ENCODE measurements around the gene ADGRL3. TPM values are rescaled to one million over a fixed set of nuclear protein-coding genes. Genes with fewer than 3 reads are reported as not detected.

ADGRL3 gene
- total RNA-seq, 1 experiment from 2014 or later: 1.2 TPM

DNA sequence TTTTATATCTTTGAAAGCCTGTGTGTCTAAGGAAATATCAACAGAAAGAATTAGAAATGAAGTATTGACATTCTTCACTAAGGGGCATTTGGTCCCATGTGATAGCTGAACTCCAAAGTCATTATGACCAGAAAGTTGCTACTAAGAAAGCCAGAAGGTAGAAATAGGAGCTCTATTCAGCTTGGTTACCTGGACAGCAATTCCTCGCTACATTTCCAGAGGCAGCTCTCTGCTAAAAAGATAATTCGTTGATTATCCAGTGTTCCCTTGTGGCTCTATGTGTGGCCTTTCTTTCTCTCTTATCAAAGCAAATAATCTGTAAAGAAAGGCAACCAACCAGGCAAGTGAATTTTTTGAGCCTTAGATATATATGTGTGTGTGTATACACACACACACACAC lies 341.3 kb downstream of the ADGRL3 start:
- DNase-seq (ENCODE audit: low read depth): no peak

GRCh38 chr4:61543976-61544375 lies 343.9 kb downstream of the ADGRL3 start:
- no peak for DNase-seq (ENCODE audit: low read depth)

DNA sequence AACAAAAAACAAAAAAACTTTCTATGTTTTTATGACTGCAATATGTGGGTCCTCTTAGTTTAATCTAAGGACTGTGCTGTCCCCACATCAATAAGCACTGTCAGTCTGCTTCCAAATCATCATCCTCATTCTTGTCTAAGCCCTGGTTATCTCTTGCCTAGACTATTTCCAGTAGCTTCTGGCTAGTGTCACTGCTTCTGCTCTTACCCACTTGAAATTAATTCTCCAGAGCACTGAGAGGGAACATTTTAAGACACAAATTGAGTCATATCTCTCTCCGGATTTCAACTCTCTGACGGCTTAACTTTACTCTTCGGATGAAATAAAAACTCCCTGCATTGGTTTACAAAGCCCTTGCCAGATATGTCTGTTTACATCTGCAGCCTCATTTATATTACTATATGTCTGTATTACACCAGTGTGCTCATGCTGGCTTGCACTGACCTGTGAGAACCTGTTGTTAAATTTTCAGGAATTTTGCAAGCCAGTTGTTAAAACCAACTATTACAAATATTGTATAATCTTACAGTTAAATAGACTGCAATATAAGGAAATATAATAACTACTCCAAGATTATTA lies 345.9 kb downstream of the ADGRL3 start:
- no peak for DNase-seq (ENCODE audit: low read depth)

- no peak for DNase-seq (ENCODE audit: low read depth)
Observed at GRCh38 chr4:61549336-61549735, 349.2 kb downstream of the ADGRL3 start.

DNA sequence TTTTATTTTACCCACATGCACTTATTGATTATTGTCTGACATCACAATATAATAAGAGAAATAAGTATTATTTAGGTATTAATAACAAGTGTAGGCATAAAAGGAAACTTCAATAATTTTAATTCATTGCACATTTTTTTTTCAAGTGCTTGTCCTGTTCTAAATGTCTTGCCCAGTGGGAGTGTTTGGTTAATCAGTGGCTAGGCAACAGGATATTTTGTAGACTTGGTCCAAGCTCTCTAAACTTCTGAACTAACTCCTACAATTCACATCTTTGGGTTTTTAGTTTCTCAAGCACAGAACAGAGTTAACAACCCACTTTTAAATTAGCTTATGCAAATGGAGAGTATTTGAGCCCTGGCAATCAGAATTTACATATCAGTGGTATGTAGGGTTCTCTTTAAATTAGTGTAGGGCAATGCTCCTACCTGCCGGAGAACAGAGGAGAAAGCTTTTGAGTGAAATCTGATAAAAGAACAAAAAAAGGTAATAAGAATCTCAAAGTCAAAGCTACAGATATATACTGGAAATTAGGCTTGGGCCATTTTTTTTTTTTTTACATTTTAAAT lies 353.5 kb downstream of the ADGRL3 start:
- DNase-seq (ENCODE audit: low read depth): no peak

- DNase-seq (ENCODE audit: low read depth): peak; percentile 81
Observed at GRCh38 chr4:61555789-61556188, 355.7 kb downstream of the ADGRL3 start.

DNA sequence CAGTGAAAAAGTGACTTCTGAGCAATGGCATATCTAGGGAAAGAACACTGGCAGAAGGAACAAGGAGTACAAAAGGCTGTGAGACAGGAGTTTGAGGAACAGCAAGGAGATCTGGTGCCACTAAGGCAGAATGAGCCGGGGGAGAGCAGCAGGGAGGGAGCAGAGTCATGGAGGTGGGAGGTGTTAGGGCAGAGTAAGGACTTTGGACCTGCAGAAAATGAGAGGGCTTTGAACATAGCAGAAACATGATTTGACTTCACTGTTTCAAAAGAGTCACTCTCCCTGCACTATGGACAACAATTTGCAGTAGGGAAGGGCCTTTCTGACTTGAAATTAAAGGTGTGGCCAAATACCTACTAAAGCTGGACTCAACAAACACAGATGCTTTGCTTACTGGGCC lies 356.2 kb downstream of the ADGRL3 start:
- DNase-seq (ENCODE audit: low read depth): no peak

DNA sequence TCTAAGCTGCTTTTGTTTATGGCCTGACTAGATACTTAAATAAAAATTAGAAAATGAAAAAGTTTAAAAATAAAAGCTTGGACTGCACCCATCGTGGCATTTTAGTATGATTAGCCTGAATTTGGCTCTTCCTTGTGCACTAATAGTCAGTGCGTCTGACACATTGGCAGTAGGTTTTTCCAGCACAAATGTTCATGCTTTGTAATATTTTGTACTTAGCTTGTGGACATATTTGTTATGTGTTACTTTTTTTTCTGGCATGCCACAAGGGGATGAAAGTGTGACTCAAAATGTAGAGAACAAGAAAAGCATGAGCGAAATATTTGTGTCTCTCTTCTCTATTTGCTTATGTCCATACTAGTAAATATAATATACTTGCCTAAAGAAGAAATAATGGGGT lies 359.3 kb downstream of the ADGRL3 start:
- DNase-seq (ENCODE audit: low read depth): no peak

GRCh38 chr4:61561028-61561427 lies 360.9 kb downstream of the ADGRL3 start:
- no peak for DNase-seq (ENCODE audit: low read depth)

DNA sequence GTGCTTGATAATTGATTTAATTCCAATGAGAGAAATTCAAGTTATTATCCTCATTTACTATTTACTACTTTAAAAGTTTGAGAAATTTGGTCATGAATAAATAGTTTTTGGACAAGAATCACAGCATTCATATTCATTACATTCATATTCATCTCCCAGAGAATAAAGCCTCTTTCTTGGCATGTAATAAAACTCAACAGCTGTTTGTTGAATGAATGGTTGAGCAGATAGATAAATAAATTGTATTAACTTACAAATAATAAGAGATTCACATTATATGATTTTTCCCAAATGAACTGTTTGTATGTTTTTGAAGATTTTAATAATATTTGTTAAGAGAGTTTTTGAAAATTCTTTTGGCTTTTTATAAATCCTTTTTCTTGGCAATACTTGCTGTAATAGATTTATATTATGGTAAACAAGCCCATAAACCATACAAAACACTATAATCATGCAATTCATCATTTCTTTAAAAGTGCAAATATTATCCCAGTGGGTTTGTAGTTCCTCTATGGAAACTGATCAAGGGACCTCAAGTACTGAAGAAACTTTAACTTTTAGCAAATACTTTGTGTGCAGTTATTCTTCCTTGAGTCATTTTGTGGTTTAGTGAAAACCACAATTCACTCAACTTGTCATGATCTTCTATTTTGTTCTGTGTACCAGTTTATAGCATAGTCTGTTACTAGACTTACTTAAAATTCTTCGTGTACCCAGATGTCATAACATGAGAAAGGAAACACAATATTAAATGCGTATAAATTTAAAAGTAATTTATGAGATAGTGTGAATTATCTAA lies 371.8 kb downstream of the ADGRL3 start:
- peak; percentile 78 for DNase-seq (ENCODE audit: low read depth)

GRCh38 chr4:61575796-61576195 lies 375.7 kb downstream of the ADGRL3 start:
- no peak for DNase-seq (ENCODE audit: low read depth)

GRCh38 chr4:61579786-61580185 lies 379.7 kb downstream of the ADGRL3 start:
- DNase-seq (ENCODE audit: low read depth): no peak

GRCh38 chr4:61580721-61581377 lies 380.7 kb downstream of the ADGRL3 start:
- peak; percentile 55 for DNase-seq (ENCODE audit: low read depth)

DNA sequence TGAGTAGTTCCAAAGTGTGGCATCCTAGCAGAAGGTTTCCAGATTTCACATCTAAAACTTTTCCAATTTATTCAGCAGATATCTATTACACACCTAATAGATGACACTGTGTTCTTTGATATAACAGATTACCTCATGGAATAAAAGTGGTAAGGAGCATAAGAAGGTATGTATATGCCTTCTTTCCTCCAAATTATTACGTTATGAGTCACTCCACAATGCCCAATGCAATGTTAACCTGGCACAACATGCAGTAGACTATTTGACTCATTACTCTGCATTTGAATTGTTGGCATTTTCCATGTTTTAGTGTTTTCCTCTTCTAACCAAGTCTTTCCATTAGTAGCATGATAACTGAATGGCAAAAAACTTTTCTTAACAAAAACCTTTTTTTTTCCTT lies 383.6 kb downstream of the ADGRL3 start:
- peak; percentile 88 for DNase-seq (ENCODE audit: low read depth)

GRCh38 chr4:61588621-61589402 lies 388.7 kb downstream of the ADGRL3 start:
- DNase-seq (ENCODE audit: low read depth): no peak

GRCh38 chr4:61590881-61591280 lies 390.8 kb downstream of the ADGRL3 start:
- DNase-seq (ENCODE audit: low read depth): no peak

DNA sequence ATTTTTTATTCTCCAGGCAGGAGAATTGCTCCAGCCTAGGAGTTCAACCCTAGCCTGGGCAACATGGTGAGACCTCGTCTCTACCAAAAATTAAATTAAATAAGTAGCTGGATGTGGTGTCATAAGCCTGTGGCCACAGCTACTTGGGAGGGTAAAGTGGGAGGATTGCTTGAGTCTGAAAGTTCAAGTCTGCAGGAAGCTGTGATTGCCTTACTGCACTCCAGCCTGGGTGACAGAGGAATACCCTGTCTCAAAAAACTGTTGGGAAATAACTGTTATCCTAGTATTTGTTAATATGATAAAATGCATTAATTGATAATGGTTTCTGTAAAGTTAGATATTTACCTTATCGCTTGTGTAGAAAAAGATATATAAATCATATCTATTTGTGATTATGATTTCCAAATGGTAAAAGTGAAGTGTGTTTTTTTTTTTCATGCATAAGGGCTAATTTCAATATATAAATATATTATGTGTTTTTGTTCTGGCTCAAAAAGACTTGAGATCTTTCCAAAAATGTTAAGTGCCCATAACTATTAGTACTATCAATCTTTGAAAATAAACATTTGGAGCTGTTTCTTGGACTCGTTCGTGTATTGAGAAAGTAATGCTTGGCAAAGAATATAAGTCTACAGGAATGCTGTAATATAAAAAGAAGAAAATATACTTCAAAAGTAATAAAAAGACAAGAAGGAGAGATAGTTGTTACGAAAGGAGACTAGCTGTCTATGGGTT lies 396.6 kb downstream of the ADGRL3 start:
- DNase-seq (ENCODE audit: low read depth): no peak

DNA sequence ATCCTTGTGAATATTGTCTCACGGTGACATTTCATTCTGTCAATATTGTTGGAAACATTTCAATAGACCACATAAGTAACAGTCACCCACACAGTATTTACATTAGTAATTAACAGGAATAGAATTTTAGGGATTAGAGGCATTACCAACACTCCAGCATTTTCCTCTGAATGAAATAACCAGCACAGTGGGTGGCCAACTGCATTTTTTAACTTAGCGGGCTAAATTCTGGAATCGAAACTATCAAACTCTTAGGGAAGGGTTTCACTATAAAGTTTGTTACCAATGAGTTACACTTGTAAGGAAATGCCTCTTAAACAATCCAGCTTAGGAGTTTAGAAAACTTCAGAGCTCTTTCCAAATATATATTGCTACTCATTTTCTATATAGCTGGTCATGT lies 403.0 kb downstream of the ADGRL3 start:
- no peak for DNase-seq (ENCODE audit: low read depth)

GRCh38 chr4:61604054-61604453 lies 403.9 kb downstream of the ADGRL3 start:
- DNase-seq (ENCODE audit: low read depth): no peak

- DNase-seq (ENCODE audit: low read depth): no peak
Observed at GRCh38 chr4:61605984-61606383, 405.9 kb downstream of the ADGRL3 start.

GRCh38 chr4:61614231-61614630 lies 414.1 kb downstream of the ADGRL3 start:
- peak; percentile 66 for DNase-seq (ENCODE audit: low read depth)

Data from HT1080 (cell line).